DMS53 treated with DMSO at 0.1 percent for 48 hours (cell line): ENCODE measurements around the gene RPA1.
"Not testable (repeated sequence)": the region's sequence is repeated elsewhere in the genome, so short reads cannot be mapped to it uniquely, and the experiment has no call there.

Experiments
- DNase-seq: peaks from one replicate; lab custom pipeline; 2025; ENCODE audit not compliant: unreplicated experiment; lab: John Stamatoyannopoulos, UW

RPA1 gene

DNA sequence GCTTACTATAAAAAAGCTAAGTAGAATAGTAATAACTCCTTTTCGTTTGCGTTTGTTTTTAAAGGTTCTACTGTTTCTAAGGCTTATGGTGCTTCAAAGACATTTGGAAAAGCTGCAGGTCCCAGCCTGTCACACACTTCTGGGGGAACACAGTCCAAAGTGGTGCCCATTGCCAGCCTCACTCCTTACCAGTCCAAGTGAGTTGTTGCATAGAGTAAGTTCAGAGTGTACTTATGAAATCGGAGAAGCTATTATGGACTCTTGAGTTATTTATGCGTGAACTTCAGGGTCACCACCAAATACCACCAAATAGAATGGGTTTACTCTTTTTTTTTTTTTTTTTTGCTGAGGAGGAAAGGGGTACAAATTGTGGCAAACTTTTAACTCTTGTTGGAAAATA, 45.8 kb downstream of the RPA1 start:
- no peak for DNase-seq

DNA sequence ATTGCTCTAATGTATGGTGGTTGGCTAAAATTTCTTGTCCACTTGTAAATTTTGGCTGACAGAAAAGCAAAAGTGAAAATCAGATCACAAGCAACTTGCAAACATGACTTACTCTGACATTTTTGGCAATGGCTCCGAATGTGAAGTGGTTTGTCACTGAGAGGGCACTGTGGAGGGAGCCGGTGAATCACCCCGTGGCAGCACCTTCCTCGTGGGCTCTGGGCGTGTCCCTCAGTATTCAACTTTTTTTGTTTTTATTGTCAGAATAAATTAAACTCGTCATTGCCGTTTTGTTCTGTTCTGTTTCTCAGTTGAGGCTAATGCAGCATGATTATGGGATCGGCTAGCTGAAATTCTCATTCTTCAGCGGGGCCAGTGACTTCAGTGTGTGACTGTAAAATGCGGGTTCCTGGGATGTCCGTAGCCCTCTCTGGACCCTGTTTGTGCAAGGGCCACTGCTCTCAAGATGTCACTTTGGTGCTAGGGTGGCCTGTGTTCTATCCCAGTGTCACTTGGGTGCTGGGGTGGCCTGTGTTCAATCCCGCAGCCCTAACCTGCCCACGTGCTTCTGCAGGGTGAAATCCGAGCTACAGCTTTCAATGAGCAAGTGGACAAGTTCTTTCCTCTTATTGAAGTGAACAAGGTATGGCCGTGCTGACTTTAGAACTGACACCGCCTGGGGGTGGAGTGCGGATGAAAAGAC, 48.8 kb downstream of the RPA1 start:
- no peak for DNase-seq

DNA sequence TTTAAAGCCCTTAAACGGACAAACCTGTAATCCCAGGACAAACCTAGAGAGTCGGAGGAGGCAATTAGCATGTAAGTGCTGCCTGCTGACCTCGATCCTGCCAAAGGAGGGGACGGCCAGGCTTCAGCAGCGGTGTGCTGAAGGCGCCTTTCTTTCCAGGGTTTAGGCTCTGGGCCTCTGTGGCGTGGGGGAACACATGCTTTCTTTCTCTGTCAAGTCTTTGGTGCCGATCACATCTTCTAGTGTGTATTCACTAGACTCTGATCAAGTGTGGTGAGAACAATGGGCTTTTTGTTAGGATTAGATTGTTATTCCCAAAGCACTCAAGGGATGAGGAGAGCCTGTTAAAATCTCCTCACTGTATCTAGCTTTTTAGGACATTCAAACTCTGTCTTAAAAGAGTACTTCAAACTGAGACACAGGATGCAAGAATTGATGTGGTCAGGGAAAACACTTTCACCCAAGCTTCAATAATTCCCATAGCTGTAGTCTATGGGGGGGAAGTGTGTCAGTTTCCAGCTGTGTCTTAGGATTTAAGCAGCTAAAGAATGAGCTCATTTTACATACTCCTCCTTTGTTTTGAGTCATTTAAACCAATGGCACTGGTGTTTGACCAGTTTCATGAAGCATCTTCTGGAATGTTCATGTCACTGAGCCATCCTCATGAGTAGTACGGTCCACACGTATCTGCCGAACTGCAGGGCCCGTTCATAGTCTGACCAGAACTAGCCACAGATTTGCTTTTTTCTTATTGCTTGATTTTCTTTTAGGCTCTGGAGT, 51.2 kb downstream of the RPA1 start:
- DNase-seq: no peak

DNA sequence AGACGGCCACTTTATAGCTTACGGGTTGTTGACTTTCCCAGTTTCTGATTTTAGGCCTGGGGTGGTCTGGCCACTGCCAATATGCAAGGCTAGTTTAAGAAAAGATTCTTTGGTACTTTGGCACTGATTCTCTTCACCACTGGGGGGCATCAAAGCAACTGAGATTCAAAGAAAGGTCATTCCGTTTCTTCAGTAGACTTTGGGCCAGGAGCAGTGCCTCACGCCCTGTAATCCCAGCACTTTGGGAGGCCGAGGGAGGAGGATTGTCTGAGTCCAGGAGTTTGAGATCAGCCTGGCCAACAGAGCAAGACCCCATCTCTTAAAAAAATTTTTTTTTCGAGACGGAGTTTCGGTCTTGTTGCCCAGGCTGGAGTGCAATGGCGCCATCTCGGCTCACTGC, 53.0 kb downstream of the RPA1 start:
- no peak for DNase-seq

DNA sequence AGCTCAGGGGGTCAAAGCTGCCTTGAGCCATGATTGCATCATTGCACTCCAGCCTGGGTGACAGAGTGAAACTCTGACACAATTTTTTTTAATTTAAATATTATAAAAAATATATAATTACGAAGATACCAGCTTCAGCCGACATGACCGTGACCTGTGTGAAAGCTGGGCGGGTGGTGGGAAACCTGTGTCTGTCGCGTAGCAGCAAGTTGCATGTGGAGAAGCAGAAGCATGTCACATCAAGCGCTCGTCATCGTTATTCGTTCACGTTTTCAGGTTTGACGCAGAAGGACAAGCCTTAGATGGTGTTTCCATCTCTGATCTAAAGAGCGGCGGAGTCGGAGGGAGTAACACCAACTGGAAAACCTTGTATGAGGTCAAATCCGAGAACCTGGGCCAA, 53.7 kb downstream of the RPA1 start:
- no peak for DNase-seq

DNA sequence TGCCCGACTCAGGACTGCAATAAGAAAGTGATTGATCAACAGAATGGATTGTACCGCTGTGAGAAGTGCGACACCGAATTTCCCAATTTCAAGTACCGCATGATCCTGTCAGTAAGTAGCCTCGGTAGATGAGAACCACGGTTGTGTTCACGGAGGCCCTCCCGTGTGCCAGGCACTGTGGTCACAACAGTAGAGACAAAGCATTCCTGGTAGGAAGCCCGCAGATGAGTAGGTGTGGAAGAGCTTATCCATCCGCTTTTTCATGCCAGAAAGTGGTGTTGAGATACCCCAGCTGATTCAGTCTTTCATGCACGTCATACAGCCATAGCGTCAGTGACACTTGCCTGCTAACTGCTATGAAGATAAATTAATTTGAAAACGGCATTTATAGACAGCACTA, 58.9 kb downstream of the RPA1 start:
- no peak for DNase-seq

DNA sequence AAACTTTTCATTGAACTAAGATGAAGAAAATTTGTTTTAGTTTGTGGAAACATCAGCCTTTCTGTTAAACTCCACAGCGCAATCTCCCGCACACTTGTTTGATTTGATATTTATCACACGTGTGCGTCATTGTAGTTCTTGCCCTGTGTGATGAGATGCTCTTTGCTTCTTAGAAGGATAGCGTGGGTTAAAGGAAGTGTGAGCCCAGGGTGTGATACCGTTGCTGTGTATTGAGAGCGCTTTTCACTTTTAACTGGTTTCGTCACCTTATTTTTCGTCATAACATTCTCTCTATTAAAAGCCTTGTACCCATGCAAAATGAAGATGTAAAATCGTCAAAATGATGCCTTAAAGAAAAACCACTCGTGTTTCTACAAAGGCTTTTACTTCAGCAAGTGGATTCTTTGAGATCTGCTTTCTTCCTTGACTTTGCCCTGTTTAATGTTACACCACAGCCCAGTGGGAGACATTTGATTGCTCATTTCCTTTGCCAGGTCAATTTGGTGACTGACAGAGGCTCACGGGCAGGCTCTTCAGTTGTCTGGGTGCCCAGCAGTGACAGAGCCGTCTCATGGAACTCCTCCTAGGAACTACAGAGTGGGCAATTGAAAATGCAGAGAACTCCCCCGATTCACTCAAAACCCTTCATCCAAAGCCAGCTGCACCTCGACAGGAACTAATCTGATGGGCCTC, 61.1 kb downstream of the RPA1 start:
- DNase-seq: no peak

DNA sequence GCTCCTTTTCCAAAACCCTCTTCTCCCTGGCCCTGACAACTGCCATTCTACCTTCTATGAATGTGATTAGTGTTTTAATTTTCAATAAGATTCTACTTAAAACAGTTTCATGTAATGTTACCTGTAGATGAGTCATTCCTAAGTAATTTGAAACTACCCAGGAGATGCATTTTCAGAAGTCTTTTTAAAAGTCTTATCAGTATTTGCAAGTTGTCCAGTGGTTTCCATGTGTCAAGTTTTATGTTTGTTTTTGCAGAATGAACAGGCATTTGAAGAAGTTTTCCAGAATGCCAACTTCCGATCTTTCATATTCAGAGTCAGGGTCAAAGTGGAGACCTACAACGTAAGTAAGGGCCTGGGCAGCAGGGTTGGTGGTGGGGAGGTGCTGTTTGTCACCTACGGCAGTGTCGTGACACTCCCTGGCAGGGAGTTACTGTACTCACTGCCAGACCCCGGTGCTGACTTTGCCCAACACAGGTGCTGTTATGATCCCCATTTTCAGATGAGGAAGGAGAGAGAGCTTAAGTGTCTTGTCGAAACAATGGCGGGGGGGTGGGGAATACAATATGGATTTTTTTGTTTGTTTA, 65.0 kb downstream of the RPA1 start:
- no peak for DNase-seq

DNA sequence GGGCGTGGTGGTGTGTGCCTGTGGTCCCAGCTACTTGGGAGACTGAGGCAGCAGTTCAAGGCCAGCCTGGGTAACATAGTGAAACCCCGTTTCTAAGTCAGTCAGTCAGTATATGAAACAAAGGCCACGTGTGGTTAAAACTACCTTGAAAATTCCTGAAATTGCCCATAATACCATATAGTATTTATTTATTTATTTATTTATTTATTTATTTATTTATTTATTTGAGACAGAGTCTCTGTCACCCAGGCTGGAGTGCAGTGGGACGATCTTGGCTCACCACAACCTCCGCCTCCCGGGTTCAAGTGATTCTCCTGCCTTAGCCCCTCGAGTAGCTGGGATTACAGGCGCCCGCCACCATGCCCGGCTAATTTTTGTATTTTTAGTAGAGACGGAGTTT, 65.7 kb downstream of the RPA1 start:
- not testable (repeated sequence) for DNase-seq

DNA sequence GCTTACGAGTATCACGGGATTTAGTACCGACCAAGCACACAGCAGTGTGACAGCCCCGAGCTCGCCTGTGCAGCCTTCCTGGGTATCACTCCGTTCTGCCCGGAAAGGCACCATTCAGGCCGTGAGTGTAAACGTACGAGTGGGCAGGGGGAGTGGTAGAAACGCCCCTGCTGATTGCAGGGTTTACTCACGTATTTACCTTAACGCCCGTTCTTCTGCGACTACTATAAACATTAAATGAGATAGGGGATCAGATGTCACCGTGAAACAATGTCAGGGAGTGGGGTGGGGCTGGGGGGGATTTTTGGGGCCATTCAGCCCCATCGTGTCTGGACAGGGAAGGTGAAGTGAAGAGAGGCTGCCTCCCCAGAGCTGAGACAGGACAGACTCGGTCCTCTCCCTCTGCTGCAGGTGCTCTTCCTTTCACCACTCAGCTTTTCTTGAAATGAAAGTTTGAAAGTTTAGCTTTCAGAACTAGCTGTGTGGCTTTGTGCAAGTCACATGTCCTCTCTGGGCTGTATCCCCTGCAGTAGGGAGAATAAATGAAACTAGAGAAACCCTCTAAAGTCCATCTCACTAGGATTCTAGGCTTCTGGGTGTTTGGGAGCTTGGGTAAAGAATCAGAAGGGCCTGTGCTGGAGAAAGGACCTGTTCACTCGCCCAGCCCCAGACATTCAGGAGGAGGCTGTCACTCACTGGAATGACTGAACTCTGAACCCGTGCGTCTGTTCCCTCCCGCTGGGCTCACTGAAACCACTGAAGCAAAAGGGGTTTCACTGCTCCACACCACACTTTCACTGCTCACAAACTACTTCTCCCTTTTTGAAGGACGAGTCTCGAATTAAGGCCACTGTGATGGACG, 66.7 kb downstream of the RPA1 start:
- no peak for DNase-seq

DNA sequence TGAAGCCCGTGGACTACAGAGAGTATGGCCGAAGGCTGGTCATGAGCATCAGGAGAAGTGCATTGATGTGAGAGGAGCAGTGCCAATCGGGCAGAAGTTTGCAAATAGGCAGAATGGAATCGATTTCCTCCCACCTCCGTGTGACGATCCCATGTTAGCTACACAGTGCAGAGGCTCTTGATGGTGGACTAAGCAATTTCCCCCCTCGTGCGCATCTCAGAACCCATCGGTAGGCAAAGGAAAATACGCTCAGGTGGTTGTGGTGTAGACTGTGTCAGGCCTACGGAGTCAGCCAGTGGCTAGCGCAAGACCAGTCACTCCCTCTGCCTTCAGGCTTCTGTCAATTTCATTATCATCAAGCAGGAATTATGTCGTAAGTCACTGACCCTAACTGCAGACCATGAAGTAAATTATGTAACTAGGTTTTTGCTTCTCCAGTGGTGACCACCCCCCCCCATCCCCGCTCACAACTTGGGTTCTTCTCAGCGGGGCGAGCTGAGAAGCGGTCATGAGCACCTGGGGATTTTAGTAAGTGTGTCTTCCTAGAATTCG, 67.4 kb downstream of the RPA1 start:
- no peak for DNase-seq

DNA sequence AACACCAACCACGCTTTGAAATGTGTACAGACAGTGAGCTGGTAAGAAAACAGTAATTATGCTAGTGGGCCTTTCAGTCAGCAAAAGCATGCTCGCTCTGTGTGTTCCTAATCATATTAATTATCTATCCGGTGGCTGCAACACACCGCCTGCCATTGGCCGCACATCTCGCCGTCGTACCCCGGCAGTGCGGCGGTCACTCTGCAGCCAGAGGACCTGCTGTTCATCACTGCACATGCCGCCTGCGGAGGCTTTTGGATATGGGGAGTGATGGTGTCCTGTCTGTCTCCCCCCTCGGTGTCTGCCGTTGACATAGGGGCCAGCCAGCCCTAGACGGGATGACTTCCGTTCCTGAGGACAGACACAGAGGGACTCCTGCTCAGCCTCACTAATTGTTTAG, 68.5 kb downstream of the RPA1 start:
- no peak for DNase-seq

DNA sequence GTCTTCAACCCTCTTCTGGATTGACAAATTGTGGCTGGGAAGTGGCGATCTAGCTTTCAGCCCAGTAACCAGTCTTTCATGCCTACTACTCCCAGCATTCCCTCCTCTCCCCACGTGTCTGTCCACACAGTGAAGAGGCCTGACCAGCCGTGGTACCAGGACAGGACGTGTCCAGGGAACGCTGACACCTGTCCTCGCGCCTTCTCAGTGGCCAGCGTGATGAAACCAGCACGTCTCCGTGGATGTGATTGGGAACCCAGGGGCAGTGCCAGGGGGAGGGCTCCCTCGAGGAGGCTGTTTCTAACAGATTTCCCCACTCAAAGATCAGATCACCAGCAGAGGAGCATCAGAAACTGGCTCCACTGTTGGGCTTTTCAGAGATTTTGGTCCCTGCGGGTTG, 69.1 kb downstream of the RPA1 start:
- no peak for DNase-seq

DNA sequence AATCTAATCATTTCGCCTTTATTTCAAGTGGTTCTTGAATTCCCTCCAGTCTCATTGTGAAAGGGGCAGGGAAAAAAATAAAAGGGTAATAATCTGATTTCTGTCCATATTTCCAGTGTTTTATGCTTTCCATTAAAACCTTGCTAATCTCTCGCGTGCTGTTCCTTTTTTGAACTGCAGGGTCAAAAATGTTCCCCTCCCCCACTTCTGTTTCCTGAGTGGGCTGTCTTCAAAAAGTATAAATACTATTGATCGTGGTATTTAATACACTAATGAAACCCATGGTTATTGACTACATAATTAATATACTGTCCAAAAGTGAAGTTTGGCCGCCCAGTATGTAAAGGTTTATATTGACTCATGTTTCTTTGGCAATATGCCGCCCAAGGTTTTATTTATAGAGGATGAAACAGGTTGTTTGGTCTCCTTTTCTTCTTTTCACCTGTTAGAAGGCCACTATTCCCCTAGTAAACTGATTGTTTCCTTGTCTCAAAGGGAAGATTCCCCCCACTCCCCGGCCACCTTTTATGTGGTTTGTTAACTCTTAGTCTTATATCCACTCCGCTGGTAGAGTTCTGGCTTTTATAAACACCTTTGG, 69.7 kb downstream of the RPA1 start:
- DNase-seq: no peak

DNA sequence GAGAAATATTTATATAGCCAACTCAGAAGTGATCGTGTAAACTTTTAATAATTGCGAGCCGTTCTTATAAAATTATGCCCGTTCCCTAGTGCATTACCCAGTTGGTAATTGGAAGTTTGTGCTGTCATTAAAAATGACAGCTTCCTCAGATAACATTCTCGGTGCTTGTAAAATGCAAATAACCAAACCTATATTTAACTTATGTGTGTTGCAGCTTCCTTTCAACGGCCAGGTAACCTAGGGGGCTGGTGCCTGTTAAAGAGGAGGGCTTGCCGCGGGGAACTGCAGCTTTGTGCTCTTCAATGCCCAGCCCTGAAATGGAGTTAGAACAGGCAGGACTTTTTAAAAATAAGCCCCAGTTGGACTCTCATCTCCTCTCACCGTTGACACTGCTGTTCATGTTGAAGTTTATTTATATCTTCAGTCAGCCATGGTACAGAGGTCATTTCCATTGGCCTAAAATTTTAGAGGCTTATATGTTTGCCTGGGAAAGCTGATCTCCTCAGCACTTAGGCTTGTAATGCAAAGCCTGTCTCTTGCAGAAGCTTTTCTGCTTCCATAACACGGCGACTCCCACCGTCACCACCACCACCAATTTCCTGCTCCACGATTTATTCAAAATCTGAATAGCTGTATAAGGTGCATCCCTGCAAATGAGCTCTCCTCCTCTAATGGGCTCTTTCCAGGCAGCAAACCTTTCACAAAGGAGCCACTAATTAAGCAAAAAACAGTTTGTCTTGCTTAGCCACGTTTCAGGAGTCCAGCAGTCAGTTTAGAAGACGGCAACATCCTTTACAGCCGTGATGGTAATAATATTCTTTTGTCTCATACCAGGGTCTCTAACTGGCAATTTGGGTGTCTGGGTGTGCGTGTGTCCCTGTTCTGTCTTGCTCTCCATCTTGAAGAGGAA, 74.7 kb downstream of the RPA1 start:
- DNase-seq: no peak

DNA sequence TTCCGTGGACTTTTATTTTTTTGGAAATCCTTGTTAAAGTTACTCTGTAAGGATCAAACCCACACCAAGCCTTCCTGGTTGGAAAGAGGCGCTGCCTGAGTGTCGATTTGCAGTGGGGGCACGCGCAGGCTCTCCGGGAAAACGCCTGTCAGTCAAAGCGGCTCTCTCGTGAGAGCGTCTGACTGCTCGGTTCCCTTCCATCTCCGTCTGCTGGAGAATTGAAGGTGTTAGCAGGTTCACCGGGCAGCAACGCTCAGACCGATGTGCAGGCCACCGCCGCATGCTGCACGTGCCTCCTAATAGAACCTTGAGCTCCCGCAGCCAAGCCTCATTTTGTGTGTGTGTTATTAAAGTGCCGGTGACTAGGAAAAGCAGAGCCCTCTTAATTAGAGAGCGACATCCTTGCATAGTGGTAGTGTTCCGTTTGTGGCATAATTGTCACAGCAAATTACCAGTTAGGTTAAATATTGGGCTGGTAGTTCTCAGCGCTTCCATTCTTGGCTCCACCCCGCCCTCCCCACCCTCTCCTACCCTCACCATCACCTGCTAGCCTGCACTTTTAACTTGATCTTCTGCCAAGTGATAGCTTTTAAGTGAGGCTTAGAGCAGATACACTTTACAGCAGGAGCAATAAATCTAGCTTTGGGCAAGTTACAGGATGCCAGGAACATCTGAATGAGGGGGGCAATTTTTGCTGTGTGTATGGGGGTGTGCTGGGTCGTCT, 75.5 kb downstream of the RPA1 start:
- DNase-seq: peak; percentile 6

DNA sequence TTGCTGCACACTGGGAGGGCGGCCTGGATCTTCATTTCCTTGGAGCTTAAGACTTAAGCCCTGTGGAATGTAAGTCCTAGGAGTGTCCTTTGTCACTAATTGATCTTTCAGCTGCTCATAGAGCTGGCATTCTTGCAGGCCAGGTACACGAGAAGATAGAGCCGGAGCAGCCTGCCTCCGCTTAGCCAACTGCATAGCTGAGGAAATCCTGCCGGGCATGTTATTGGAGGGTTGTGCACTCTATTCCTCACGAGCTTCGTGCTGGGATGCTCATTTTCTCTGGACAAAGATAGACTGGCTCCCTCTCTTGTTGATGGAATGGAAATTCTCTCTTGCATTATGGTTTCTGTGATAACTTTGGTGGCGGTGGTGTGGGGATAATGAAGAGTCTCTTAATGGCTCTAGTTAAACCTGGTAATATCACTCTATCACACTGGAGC, 76.9 kb downstream of the RPA1 start:
- no peak for DNase-seq

DNA sequence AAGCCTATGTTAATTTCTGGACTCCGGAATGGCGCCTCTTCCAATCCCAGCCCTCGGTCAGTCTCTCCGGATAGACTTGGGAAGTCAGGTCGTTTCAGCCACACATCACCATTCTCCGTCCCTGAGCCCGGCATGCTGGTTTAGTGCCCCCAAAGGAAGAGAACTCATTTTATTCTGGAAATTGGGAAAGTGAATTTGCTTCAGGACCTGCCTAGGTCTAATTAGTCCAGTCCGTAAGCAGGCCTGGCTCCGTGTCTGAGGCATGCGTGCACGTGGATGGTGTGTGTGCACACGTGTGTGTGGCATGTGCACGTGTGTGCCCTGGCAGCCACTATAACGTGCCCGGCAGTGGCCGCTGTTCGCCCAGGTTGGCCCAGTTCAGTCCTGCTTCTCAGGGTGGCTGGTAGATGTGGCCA, 77.4 kb downstream of the RPA1 start:
- no peak for DNase-seq
